ENCODE measurements around the gene MAN1C1. TPM values are rescaled to one million over a fixed set of nuclear protein-coding genes. Genes with fewer than 3 reads are reported as not detected.

The MAN1C1 gene
- total and polyA plus RNA-seq, 2 donors (not counting 3 experiments of a cell fraction or from before 2014, with no cell fraction given): 1.5 to 4.0 TPM

GRCh38 chr1:25772164-25772563, 155.6 kb downstream of the MAN1C1 start:
- no peak for DNase-seq (ENCODE audit: low read depth, low spot score)
- Histone ChIP-seq H4K20me1 (replicated peaks; ENCODE audit: control insufficient read depth, extremely low read depth, insufficient read depth, low read length) (no peaks in the 10 kb centered on the region), H2AFZ (ENCODE audit: low read depth, low read length) (no peak overlapping the region), H3K9ac (replicated peaks; ENCODE audit: extremely low read depth, insufficient read depth, low read length) (no peak overlapping the region), H3K9me1 (replicated peaks; ENCODE audit: control insufficient read depth, extremely low read depth, insufficient read depth, low read length) (no peaks in the 10 kb centered on the region), H3K4me3 (replicated peaks in 1 of 3; ENCODE audit: insufficient read depth in 1 of 3, low read depth in 1 of 3, low read length in 3 of 3) (no peak overlapping the region), H3K9me3 (replicated peaks; ENCODE audit: control insufficient read depth, insufficient read depth, low read length) (no peaks in the 10 kb centered on the region), H3K4me1 (ENCODE audit: control insufficient read depth, extremely low read depth, insufficient read depth, low read length) (no peaks in the 10 kb centered on the region), H3K79me2 (ENCODE audit: control insufficient read depth, insufficient read depth, low read length) (no peaks in the 10 kb centered on the region), H3K36me3 (ENCODE audit: control insufficient read depth in 2 of 2, extremely low read depth in 1 of 2, insufficient read depth in 2 of 2, low read length in 2 of 2) (no peaks in the 10 kb centered on the region), H3K4me2 (ENCODE audit: insufficient read depth, low read length) (no peak overlapping the region), H3K27ac (ENCODE audit: insufficient read depth, low read depth, low read length) (no peak overlapping the region), H3K27me3 (ENCODE audit: control insufficient read depth in 2 of 2, insufficient read depth in 2 of 2, low read length in 2 of 2) (no peaks in the 10 kb centered on the region)
- CTCF ChIA-PET: no interaction called here
- intact Hi-C loops (cut with micrococcal nuclease): no loop called here
- no peak for FAIRE-seq
- no peak for TF ChIP-seq CTCF (IDR thresholded peaks at IDR 0.05; ENCODE audit: extremely low read depth in 1 of 2, insufficient read depth in 1 of 2, low read depth in 1 of 2, low read length in 2 of 2)
- TF ChIP-seq POLR2AphosphoS5 (IDR thresholded peaks at IDR 0.05; ENCODE audit: insufficient read depth, low read depth, low read length): no peak
- TF ChIP-seq FOS (IDR thresholded peaks at IDR 0.05; ENCODE audit: borderline replicate concordance, insufficient read depth, low read length): no peak
- TF ChIP-seq POLR2A (IDR thresholded peaks at IDR 0.05; ENCODE audit: low read depth, low read length): no peak
- TF ChIP-seq MAX (IDR thresholded peaks at IDR 0.05; ENCODE audit: insufficient read depth, insufficient read length): no peak
- no peak for TF ChIP-seq GATA2 (IDR thresholded peaks at IDR 0.05; ENCODE audit: insufficient read depth, insufficient read length, low read depth, low read length)
- TF ChIP-seq JUN (IDR thresholded peaks at IDR 0.05; ENCODE audit: borderline replicate concordance, insufficient read depth, insufficient read length, low read depth): no peak
- TF ChIP-seq MYC (IDR thresholded peaks at IDR 0.05; ENCODE audit: low read depth, low read length): no peak
- TF ChIP-seq EZH2 (IDR thresholded peaks at IDR 0.05; ENCODE audit: borderline replicate concordance, low read depth, low read length, severe bottlenecking): no peak
- POLR2A ChIA-PET: no interaction called here
- no TSS peak for BruUV-seq (replicated peaks)
- dilution Hi-C loops (cut with MboI; ENCODE audit: extremely low pct_ligation_motif_present, low sequenced_read_pairs): no loop called here

All from endothelial cell of umbilical vein (primary cell).